ENCODE measurements around the gene WNT3A. TPM values are rescaled to one million over a fixed set of nuclear protein-coding genes. Genes with fewer than 3 reads are reported as not detected.

Gene WNT3A
- total and polyA plus RNA-seq, 9 of the 15 experiments (the other 6 are each of a cell fraction or from before 2014, with no cell fraction given) = not detected

- TF ChIP-seq NFE2 (IDR thresholded peaks at IDR 0.05; ENCODE audit: low read depth) = no peak
- TF ChIP-seq NCOA2 (IDR thresholded peaks at IDR 0.05; ENCODE audit: partially characterized antibody in 2 of 2) = no peak
- TF ChIP-seq MLX (CRISPR knock-in tag; conservative IDR thresholded peaks at IDR 0.05) = no peak
- no peak for TF ChIP-seq TAF15 (IDR thresholded peaks at IDR 0.05; ENCODE audit: low read depth, low read length)
- no peak for TF ChIP-seq MECOM (CRISPR knock-in tag; IDR thresholded peaks at IDR 0.05)
- TF ChIP-seq TGIF2 (CRISPR knock-in tag; IDR thresholded peaks at IDR 0.05) = no peak
- no peak for TF ChIP-seq ZNF778 (CRISPR knock-in tag; IDR thresholded peaks at IDR 0.05)
- TF ChIP-seq USF2 (CRISPR knock-in tag; IDR thresholded peaks at IDR 0.05) = no peak; the same call in 1 of the 2 replicates
- no peak for TF ChIP-seq HNRNPL (IDR thresholded peaks at IDR 0.05; ENCODE audit: low read depth, low read length)
- TF ChIP-seq BRF1 (IDR thresholded peaks at IDR 0.05; ENCODE audit: borderline replicate concordance, extremely low read depth, insufficient read length) = no peak
- TF ChIP-seq LEF1 (IDR thresholded peaks at IDR 0.05) = no peak
- TF ChIP-seq, protein P1, sequence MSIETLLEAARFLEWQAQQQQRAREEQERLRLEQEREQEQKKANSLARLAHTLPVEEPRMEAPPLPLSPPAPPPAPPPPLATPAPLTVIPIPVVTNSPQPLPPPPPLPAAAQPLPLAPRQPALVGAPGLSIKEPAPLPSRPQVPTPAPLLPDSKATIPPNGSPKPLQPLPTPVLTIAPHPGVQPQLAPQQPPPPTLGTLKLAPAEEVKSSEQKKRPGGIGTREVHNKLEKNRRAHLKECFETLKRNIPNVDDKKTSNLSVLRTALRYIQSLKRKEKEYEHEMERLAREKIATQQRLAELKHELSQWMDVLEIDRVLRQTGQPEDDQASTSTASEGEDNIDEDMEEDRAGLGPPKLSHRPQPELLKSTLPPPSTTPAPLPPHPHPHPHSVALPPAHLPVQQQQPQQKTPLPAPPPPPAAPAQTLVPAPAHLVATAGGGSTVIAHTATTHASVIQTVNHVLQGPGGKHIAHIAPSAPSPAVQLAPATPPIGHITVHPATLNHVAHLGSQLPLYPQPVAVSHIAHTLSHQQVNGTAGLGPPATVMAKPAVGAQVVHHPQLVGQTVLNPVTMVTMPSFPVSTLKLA (conservative IDR thresholded peaks at IDR 0.05) = peak; percentile 82 to 92
- TF ChIP-seq NFYB (IDR thresholded peaks at IDR 0.05; ENCODE audit: extremely low read depth, insufficient read length) = peak; percentile 6
- TF ChIP-seq ARID1B (IDR thresholded peaks at IDR 0.05) = no peak; the same call in 1 of the 2 replicates
- TF ChIP-seq, protein P2, sequence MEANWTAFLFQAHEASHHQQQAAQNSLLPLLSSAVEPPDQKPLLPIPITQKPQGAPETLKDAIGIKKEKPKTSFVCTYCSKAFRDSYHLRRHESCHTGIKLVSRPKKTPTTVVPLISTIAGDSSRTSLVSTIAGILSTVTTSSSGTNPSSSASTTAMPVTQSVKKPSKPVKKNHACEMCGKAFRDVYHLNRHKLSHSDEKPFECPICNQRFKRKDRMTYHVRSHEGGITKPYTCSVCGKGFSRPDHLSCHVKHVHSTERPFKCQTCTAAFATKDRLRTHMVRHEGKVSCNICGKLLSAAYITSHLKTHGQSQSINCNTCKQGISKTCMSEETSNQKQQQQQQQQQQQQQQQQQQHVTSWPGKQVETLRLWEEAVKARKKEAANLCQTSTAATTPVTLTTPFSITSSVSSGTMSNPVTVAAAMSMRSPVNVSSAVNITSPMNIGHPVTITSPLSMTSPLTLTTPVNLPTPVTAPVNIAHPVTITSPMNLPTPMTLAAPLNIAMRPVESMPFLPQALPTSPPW (CRISPR knock-in tag; IDR thresholded peaks at IDR 0.05) = peak; percentile 82
- peak; percentile 95 for TF ChIP-seq RBFOX2 (IDR thresholded peaks at IDR 0.05; ENCODE audit: low read depth, low read length)
- TF ChIP-seq, protein P3, sequence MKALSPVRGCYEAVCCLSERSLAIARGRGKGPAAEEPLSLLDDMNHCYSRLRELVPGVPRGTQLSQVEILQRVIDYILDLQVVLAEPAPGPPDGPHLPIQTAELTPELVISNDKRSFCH (CRISPR knock-in tag; IDR thresholded peaks at IDR 0.05) = no peak
- TF ChIP-seq, protein P3 (tag; IDR thresholded peaks at IDR 0.05) = no peak
- no peak for TF ChIP-seq NCOA6 (IDR thresholded peaks at IDR 0.05)
- no peak; the same call in 1 of the 2 replicates for TF ChIP-seq ZC3H4 (CRISPR knock-in tag; IDR thresholded peaks at IDR 0.05; ENCODE audit: borderline replicate concordance)
Measured at GRCh38 chr1:228109073-228109961, 102.5 kb downstream of the WNT3A start, which contains the start of gene MRPL55 (continued).
